H1 (cell line): ENCODE results near the gene ASTN2.

Source experiments
- BRCA1 ChIP-seq: IDR thresholded peaks from 2 replicates; pipeline ENCODE4 v1.6.1; 2012; ENCODE audit warnings: low read depth, low read length, improper control_type of control experiment
- CREB1 ChIP-seq: IDR thresholded peaks from 2 replicates; pipeline ENCODE4 v1.6.1; 2012; ENCODE audit warnings: inconsistent platforms
- EP300 ChIP-seq, 2 experiments: IDR thresholded peaks; 1 replicate in 1 of 2; 2 replicates in 1 of 2; pipeline ENCODE4 v1.6.1; 2011 to 2012; ENCODE audit warnings: low read depth in 2 of 2, low read length in 2 of 2, mild to moderate bottlenecking in 2 of 2, borderline replicate concordance in 1 of 2, inconsistent platforms in 1 of 2, moderate library complexity in 1 of 2
- EZH2 ChIP-seq: fragments of 200-600 bp; sonication (generic); IDR thresholded peaks from 2 replicates; pipeline ENCODE4 v1.7.1; 2012; ENCODE audit warnings: low read depth, mild to moderate bottlenecking, moderate library complexity, low read length, inconsistent platforms; ENCODE audit not compliant: severe bottlenecking
- HDAC2 ChIP-seq, 2 experiments: fragments of 300-600 bp in 1 of 2; sonication (generic) in 1 of 2; IDR thresholded peaks; 2 replicates each; pipeline ENCODE4 v1.6.1; 2011 to 2012; ENCODE audit warnings: low read depth in 2 of 2, low read length in 2 of 2, mild to moderate bottlenecking in 2 of 2, moderate library complexity in 2 of 2, borderline replicate concordance in 1 of 2, inconsistent platforms in 1 of 2
- POLR2A ChIP-seq, 2 experiments: IDR thresholded peaks; 1 replicate in 1 of 2; 2 replicates in 1 of 2; pipeline ENCODE4 v1.6.1; 2011; ENCODE audit warnings: low read depth in 2 of 2, low read length in 2 of 2, mild to moderate bottlenecking in 2 of 2; ENCODE audit errors: control extremely low read depth in 1 of 2
- RBBP5 ChIP-seq: IDR thresholded peaks from 2 replicates; pipeline ENCODE4 v1.7.1; 2012; ENCODE audit warnings: low read depth, mild to moderate bottlenecking, inconsistent platforms, low read length, moderate library complexity, borderline replicate concordance
- TCF12 ChIP-seq: IDR thresholded peaks from 2 replicates; pipeline ENCODE4 v1.6.1; 2011; ENCODE audit warnings: low read depth, mild to moderate bottlenecking, low read length
- TF ChIP-seq, protein P1 (sequence below), 3 experiments: IDR thresholded peaks; 1 replicate in 2 of 3; 2 replicates in 1 of 3; pipeline versions ENCODE4 v1.5.1 to v1.6.1; 2011; ENCODE audit warnings: low read length in 3 of 3, mild to moderate bottlenecking in 3 of 3, inconsistent platforms in 2 of 3, low read depth in 1 of 3, moderate library complexity in 1 of 3; ENCODE audit not compliant: insufficient read depth in 1 of 3; ENCODE audit errors: control extremely low read depth in 1 of 3
- TF ChIP-seq, protein P2 (sequence below): IDR thresholded peaks from 2 replicates; pipeline ENCODE4 v1.6.1; 2011; ENCODE audit warnings: low read length, improper control_type of control experiment
- TF ChIP-seq, protein P3 (sequence below): IDR thresholded peaks from 2 replicates; pipeline ENCODE4 v1.6.1; 2012; ENCODE audit warnings: inconsistent platforms

DNA sequence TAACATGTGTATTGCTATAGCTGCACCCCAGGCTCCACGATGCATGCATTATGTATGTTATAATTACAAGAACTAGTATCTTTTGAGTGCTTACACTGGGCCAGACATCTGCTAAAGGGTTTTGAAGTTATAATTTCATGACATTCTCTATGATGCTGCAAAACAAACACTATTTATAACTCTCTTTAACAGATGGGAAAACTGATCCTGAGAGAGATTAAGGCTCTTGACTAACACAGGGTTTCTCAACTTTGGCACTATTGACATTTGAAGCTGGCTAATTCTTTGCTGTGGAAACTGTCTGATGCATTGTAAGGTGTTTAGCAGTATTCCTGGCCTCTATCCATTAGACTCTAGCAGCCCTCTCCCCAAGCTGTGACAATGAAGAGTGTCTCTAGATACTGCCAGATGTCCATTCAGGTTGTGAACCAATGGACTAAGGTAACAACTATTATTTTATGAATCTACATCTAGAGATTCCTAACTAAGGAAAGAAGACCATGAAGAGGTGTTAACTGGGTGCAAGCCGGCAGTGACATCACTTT is 258.6 kb downstream of the ASTN2 start:
- TF ChIP-seq, protein P1, sequence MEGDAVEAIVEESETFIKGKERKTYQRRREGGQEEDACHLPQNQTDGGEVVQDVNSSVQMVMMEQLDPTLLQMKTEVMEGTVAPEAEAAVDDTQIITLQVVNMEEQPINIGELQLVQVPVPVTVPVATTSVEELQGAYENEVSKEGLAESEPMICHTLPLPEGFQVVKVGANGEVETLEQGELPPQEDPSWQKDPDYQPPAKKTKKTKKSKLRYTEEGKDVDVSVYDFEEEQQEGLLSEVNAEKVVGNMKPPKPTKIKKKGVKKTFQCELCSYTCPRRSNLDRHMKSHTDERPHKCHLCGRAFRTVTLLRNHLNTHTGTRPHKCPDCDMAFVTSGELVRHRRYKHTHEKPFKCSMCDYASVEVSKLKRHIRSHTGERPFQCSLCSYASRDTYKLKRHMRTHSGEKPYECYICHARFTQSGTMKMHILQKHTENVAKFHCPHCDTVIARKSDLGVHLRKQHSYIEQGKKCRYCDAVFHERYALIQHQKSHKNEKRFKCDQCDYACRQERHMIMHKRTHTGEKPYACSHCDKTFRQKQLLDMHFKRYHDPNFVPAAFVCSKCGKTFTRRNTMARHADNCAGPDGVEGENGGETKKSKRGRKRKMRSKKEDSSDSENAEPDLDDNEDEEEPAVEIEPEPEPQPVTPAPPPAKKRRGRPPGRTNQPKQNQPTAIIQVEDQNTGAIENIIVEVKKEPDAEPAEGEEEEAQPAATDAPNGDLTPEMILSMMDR (IDR thresholded peaks at IDR 0.05; ENCODE audit: control extremely low read depth in 1 of 3, insufficient read depth in 1 of 3, low read depth in 1 of 3, low read length in 3 of 3): no peak
- no peak for TF ChIP-seq POLR2A (IDR thresholded peaks at IDR 0.05; ENCODE audit: control extremely low read depth in 1 of 2, low read depth in 2 of 2, low read length in 2 of 2)
- TF ChIP-seq, protein P2, sequence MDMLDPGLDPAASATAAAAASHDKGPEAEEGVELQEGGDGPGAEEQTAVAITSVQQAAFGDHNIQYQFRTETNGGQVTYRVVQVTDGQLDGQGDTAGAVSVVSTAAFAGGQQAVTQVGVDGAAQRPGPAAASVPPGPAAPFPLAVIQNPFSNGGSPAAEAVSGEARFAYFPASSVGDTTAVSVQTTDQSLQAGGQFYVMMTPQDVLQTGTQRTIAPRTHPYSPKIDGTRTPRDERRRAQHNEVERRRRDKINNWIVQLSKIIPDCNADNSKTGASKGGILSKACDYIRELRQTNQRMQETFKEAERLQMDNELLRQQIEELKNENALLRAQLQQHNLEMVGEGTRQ: no peak
- TF ChIP-seq TCF12: no peak
- no peak for TF ChIP-seq CREB1
- TF ChIP-seq, protein P3, sequence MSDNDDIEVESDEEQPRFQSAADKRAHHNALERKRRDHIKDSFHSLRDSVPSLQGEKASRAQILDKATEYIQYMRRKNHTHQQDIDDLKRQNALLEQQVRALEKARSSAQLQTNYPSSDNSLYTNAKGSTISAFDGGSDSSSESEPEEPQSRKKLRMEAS: no peak
- TF ChIP-seq EZH2: no peak
- TF ChIP-seq EP300 (IDR thresholded peaks at IDR 0.05; ENCODE audit: borderline replicate concordance in 1 of 2, low read depth in 2 of 2, low read length in 2 of 2): no peak
- TF ChIP-seq HDAC2 (IDR thresholded peaks at IDR 0.05; ENCODE audit: borderline replicate concordance in 1 of 2, low read depth in 2 of 2, low read length in 2 of 2): no peak
- TF ChIP-seq RBBP5: no peak
- no peak for TF ChIP-seq BRCA1
